Stomach (tissue), 9 donors: ENCODE measurements around the gene CMTM4. TPM values are rescaled to one million over a fixed set of nuclear protein-coding genes. Genes with fewer than 3 reads are reported as not detected.

Source experiments
- DNase-seq, 2 donors: peaks; one replicate each; pipeline versions ENCODE4 v3.0.0 to v3.0.0-alpha.2; 2013 to 2019
- H3K27ac ChIP-seq, 5 donors: fragments of 200-600 bp in 4 of 5; sonication (generic) in 4 of 5; one replicate each; pipeline ENCODE4 v1.5.1; 2013 to 2019; ENCODE audit warnings: mild to moderate bottlenecking in 1 of 5, moderate library complexity in 1 of 5
- H3K27me3 ChIP-seq, 3 donors: fragments of 200-600 bp; sonication (generic); one replicate each; pipeline ENCODE4 v1.5.1; 2017 to 2019; ENCODE audit warnings: mixed run types in 1 of 3
- H3K36me3 ChIP-seq, 4 donors: fragments of 200-600 bp; sonication (generic); 1 replicate in 3 of 4; 2 replicates in 1 of 4; pipeline ENCODE4 v1.5.1; 2016 to 2019
- H3K4me1 ChIP-seq, 4 donors: fragments of 200-600 bp; sonication (generic); one replicate each; pipeline ENCODE4 v1.5.1; 2016 to 2019
- H3K4me3 ChIP-seq, 4 donors: fragments of 200-600 bp; sonication (generic) in 3 of 4; one replicate each; pipeline ENCODE4 v1.5.1; 2016 to 2019; ENCODE audit warnings: mild to moderate bottlenecking in 1 of 4
- H3K9me3 ChIP-seq, 4 donors: fragments of 200-600 bp; sonication (generic); one replicate each; pipeline ENCODE4 v1.5.1; 2016 to 2019
- CTCF ChIP-seq, 7 experiments: fragments of 450-650 bp in 4 of 7; fragments of 200-600 bp in 3 of 7; sonication (generic) in 3 of 7; IDR thresholded peaks; one replicate each; pipeline ENCODE4 v1.5.1; 2016 to 2019; ENCODE audit warnings: antibody characterized with exemption in 7 of 7, control low read depth in 2 of 7, mild to moderate bottlenecking in 1 of 7
- EP300 ChIP-seq: sonication (generic); formaldehyde crosslinking; IDR thresholded peaks from one replicate; pipeline ENCODE4 v1.6.1; 2017; ENCODE audit warnings: antibody characterized with exemption
- POLR2A ChIP-seq, 4 donors: fragments of 450-650 bp; IDR thresholded peaks; one replicate each; pipeline ENCODE4 v1.6.1; 2016; ENCODE audit warnings: antibody characterized with exemption in 4 of 4, control low read depth in 2 of 4, mild to moderate bottlenecking in 1 of 4, moderate library complexity in 1 of 4
- POLR2AphosphoS5 ChIP-seq, 3 donors: sonication (generic); formaldehyde crosslinking; IDR thresholded peaks; one replicate each; pipeline ENCODE4 v1.6.1; 2016; ENCODE audit warnings: antibody characterized with exemption in 3 of 3
- WGBS, 5 donors: extraction: QIAGEN DNeasy Blood & Tissue Kit in 3 of 5; methylation state at CpG; one replicate each; pipeline versions ENCODE4 v1.1.5 to v1.1.7; 2013 to 2018; 5-methylcytosine and 5-hydroxymethylcytosine counted together
- intact Hi-C: fragments of 100-400 bp; cut with DNase I; formaldehyde crosslinking; loops from one replicate; pipeline ENCODE4 v1.15.1; 2023; ENCODE audit warnings: low total_unique reads
- polyA plus RNA-seq, 3 donors: library from polyadenylated mRNA; stranded (reverse); fragments of 200-250 nt; gene quantifications; one replicate each; pipeline ENCODE4 v1.2.3, GENCODE V29; 2013
- total RNA-seq, 5 donors: library from RNA; depleted of rRNA; stranded (reverse); fragments of >200 nt; gene quantifications; one replicate each; pipeline versions ENCODE4 v1.1.0 to v1.2.3, GENCODE V29; 2014 to 2016
- donor health status: healthy with polysubstance abuse.
- donor health status: Bipolar disorder and iron deficiency.
- donor health status: healthy.

Gene CMTM4
- total and polyA plus RNA-seq, 8 donors, result 10.5 to 244 (median 42.1) TPM

- Histone ChIP-seq H3K27ac (no peak overlapping the region), H3K4me3 (no peak overlapping the region), H3K36me3 (peaks cover 32 to 66% (median 60%) of the 10 kb centered on the region in 4 donors), H3K4me1 (peaks cover 0 to 9% (median 2%) of the 10 kb centered on the region in 4 donors), H3K27me3 (no peaks in the 10 kb centered on the region), H3K9me3 (no peaks in the 10 kb centered on the region)
- 92 to 99% (median 95%) methylated on average over 4 of the region's 4 CpGs for WGBS, 5 donors
- intact Hi-C loops, result no loop called here
- no peak for TF ChIP-seq POLR2AphosphoS5 (IDR thresholded peaks at IDR 0.05)
- TF ChIP-seq POLR2A (IDR thresholded peaks at IDR 0.05), result no peak
- TF ChIP-seq EP300, result no peak
- no peak for DNase-seq
Measured at GRCh38 chr16:66719246-66719645, 22.7 kb upstream of the CMTM4 start.

DNA sequence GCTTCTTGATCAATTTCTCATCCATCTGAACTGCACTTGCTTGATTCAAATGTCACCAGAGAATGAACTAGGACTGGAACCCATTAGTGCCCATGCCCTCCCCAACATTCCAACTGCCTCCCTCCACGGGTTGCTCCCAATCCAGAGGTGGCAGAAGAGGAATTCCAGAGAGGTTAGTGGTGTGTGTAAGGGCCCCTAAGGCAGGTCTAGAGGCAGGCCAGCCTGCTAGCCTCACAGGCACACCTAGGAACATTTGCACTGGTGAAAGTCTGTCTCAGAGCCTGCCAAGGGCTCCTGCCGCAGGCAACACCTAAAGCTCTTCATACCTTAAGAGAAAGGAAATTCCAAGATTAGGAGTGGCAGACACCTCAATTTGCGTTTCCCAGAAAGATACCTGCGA is 21.2 kb upstream of the CMTM4 start:
- H3K4me1 ChIP-seq, result peaks cover 0 to 9% (median 2%) of the 10 kb centered on the region in 4 donors
- no peak overlapping the region for H3K27ac ChIP-seq
- H3K36me3 ChIP-seq, result peaks cover 19 to 51% (median 45%) of the 10 kb centered on the region in 4 donors
- intact Hi-C loops, result no loop called here
- DNase-seq, result no peak
- no peak for TF ChIP-seq POLR2AphosphoS5 (IDR thresholded peaks at IDR 0.05)
- no peak for TF ChIP-seq POLR2A (IDR thresholded peaks at IDR 0.05)
- no peak for TF ChIP-seq EP300
- no peak for TF ChIP-seq CTCF (IDR thresholded peaks at IDR 0.05)
- H3K4me3 ChIP-seq, result no peak overlapping the region
- WGBS, 5 donors, result 56 to 74% (median 63%) methylated on average over 4 of the region's 4 CpGs
- H3K9me3 ChIP-seq, result no peaks in the 10 kb centered on the region
- no peaks in the 10 kb centered on the region for H3K27me3 ChIP-seq

DNA sequence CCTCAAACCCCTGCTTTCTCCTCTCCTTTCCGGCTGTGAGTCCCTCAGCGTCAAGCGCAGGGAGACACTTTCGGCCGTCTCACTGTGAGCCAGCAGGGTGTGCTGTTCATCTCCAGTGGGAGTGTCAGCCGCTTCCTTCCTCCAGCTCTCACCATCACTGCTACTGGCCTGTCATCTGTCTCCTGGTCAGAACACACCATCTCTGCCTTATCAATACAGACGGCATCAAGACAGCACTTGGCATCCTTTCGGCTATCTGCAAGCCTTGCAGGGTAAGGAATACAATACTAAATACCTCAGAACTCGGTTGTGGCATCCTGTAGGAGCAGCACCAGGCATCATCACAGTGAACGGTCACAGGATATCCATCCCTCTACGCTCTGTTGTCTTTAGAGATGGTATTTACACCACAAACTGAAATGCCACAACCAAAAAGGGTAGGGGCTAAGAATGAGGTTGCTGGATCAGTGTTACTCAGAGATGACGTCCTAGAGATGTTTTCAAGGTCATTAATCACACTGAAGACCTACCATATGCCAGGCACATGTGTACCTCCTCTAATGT is 20.7 kb upstream of the CMTM4 start:
- Histone ChIP-seq H3K27ac (no peak overlapping the region), H3K4me1 (peaks cover 0 to 9% (median 2%) of the 10 kb centered on the region in 4 donors), H3K4me3 (no peak overlapping the region), H3K9me3 (no peaks in the 10 kb centered on the region), H3K36me3 (peaks cover 16 to 45% (median 39%) of the 10 kb centered on the region in 4 donors), H3K27me3 (no peaks in the 10 kb centered on the region)
- TF ChIP-seq POLR2AphosphoS5 (IDR thresholded peaks at IDR 0.05) (no peak), EP300 (no peak), POLR2A (IDR thresholded peaks at IDR 0.05) (no peak), CTCF (IDR thresholded peaks at IDR 0.05) (peak in 2 of 7 experiments; percentile 9 to 19)
- intact Hi-C loops, result no loop called here
- DNase-seq, result peak in 1 of 2 donors; percentile 68
- 45 to 76% (median 69%) methylated on average over 12 of the region's 12 CpGs for WGBS, 5 donors

- H3K27ac ChIP-seq, result no peak overlapping the region
- no peak overlapping the region for H3K4me3 ChIP-seq
- no peaks in the 10 kb centered on the region for H3K27me3 ChIP-seq
- peaks cover 11 to 22% (median 21%) of the 10 kb centered on the region in 4 donors for H3K36me3 ChIP-seq
- no peak for TF ChIP-seq EP300
- no peak for TF ChIP-seq POLR2AphosphoS5 (IDR thresholded peaks at IDR 0.05)
- no peak for TF ChIP-seq CTCF (IDR thresholded peaks at IDR 0.05)
- no peak for TF ChIP-seq POLR2A (IDR thresholded peaks at IDR 0.05)
- H3K4me1 ChIP-seq, result peaks cover 0 to 9% (median 2%) of the 10 kb centered on the region in 4 donors
- intact Hi-C loops, result no loop called here
- DNase-seq, result no peak
- 43 to 52% (median 48%) methylated on average over 6 of the region's 6 CpGs for WGBS, 5 donors
- peaks cover 0 to 9% (median 3%) of the 10 kb centered on the region in 4 donors for H3K9me3 ChIP-seq
Measured at GRCh38 chr16:66714654-66715307, 18.2 kb upstream of the CMTM4 start.
